Neural cell (in vitro differentiated cells): ENCODE measurements around the gene OBP2A. TPM values are rescaled to one million over a fixed set of nuclear protein-coding genes. Genes with fewer than 3 reads are reported as not detected.

ENCODE experiments used
- H2AFZ ChIP-seq: fragments of 200-600, 300-800 bp; sonication (generic), shearing (Covaris generic); 2 replicates; pipeline ENCODE4 v1.6.0; 2014; ENCODE audit warnings: low read depth, mild to moderate bottlenecking, antibody characterized with exemption, low read length, moderate library complexity
- H3F3A ChIP-seq: fragments of 200-600 bp; shearing (Covaris generic); 2 replicates; pipeline ENCODE4 v1.6.1; 2016; ENCODE audit warnings: mild to moderate bottlenecking, moderate library complexity, mixed read lengths, antibody characterized with exemption, low read length; ENCODE audit not compliant: insufficient read depth, poor library complexity, severe bottlenecking
- H3K27ac ChIP-seq: fragments of 200-600, 300-800 bp; sonication (generic), shearing (Covaris generic); 2 replicates; pipeline ENCODE4 v1.5.1; 2014; ENCODE audit warnings: mild to moderate bottlenecking, low read length, moderate library complexity
- H3K27me3 ChIP-seq: fragments of 300-800, 200-600 bp; sonication (generic), shearing (Covaris generic); 2 replicates; pipeline ENCODE4 v1.6.0; 2014; ENCODE audit warnings: mild to moderate bottlenecking, low read depth, low read length, moderate library complexity; ENCODE audit not compliant: insufficient read depth
- H3K36me3 ChIP-seq: fragments of 300-800, 200-600 bp; sonication (generic), shearing (Covaris generic); 2 replicates; pipeline ENCODE4 v1.5.1; 2014; ENCODE audit warnings: mild to moderate bottlenecking, antibody characterized with exemption, low read length, moderate library complexity; ENCODE audit not compliant: insufficient read depth
- H3K4me2 ChIP-seq: fragments of 300-800, 200-600 bp; sonication (generic), shearing (Covaris generic); 2 replicates; pipeline ENCODE4 v1.6.0; 2014; ENCODE audit warnings: mild to moderate bottlenecking, low read length
- H3K4me3 ChIP-seq: fragments of 300-800, 200-600 bp; sonication (generic), shearing (Covaris generic); 2 replicates; pipeline ENCODE4 v1.5.1; 2014; ENCODE audit warnings: mild to moderate bottlenecking, low read length, moderate library complexity
- H3K79me2 ChIP-seq: fragments of 200-600 bp; shearing (Covaris generic); replicated peaks from 2 replicates; pipeline ENCODE4 v1.6.0; 2014; ENCODE audit warnings: mild to moderate bottlenecking, low read length, moderate library complexity; ENCODE audit not compliant: insufficient read depth
- H3K9ac ChIP-seq: fragments of 300-800, 200-600 bp; sonication (generic), shearing (Covaris generic); 2 replicates; pipeline ENCODE4 v1.6.1; 2016; ENCODE audit warnings: mild to moderate bottlenecking, low read length, mixed read lengths
- H3K9me2 ChIP-seq: fragments of 200-600 bp; shearing (Covaris generic); 2 replicates; pipeline ENCODE4 v1.6.1; 2016; ENCODE audit warnings: mild to moderate bottlenecking, low read length, mixed read lengths; ENCODE audit not compliant: insufficient read depth
- H3K9me3 ChIP-seq: fragments of 200-600, 300-800 bp; sonication (generic), shearing (Covaris generic); 2 replicates; pipeline ENCODE4 v1.6.1; 2016; ENCODE audit warnings: mild to moderate bottlenecking, mixed run types, low read length, moderate library complexity, mixed read lengths
- H4K20me1 ChIP-seq: fragments of 200-600 bp; shearing (Covaris generic); 2 replicates; pipeline ENCODE4 v1.6.1; 2016; ENCODE audit warnings: mild to moderate bottlenecking, mixed run types; ENCODE audit not compliant: insufficient read depth
- CTCF ChIP-seq: fragments of 450-650 bp; IDR thresholded peaks from 2 replicates; pipeline ENCODE4 v1.5.1; 2014; ENCODE audit warnings: antibody characterized with exemption, mild to moderate bottlenecking, moderate library complexity; ENCODE audit not compliant: poor library complexity, severe bottlenecking
- EP300 ChIP-seq: fragments of 450-650 bp; conservative IDR thresholded peaks from 2 replicates; pipeline ENCODE4 v1.6.1; 2014; ENCODE audit warnings: antibody characterized with exemption, mild to moderate bottlenecking, moderate library complexity; ENCODE audit not compliant: poor library complexity, severe bottlenecking
- EZH2 ChIP-seq: fragments of 200-600, 300-800 bp; shearing (Covaris generic), sonication (generic); IDR thresholded peaks from 2 replicates; pipeline ENCODE4 v1.6.1; 2014; ENCODE audit warnings: antibody characterized with exemption, low read length, borderline replicate concordance, mild to moderate bottlenecking; ENCODE audit not compliant: insufficient read depth, poor library complexity, severe bottlenecking
- MXI1 ChIP-seq: fragments of 450-650 bp; conservative IDR thresholded peaks from 2 replicates; pipeline ENCODE4 v1.6.1; 2014; ENCODE audit warnings: antibody characterized with exemption, mild to moderate bottlenecking; ENCODE audit not compliant: poor library complexity, severe bottlenecking
- POLR2AphosphoS5 ChIP-seq: IDR thresholded peaks from 2 replicates; pipeline ENCODE4 v1.6.1; 2012
- RAD21 ChIP-seq: fragments of 450-650 bp; conservative IDR thresholded peaks from 2 replicates; pipeline ENCODE4 v1.6.1; 2014; ENCODE audit warnings: antibody characterized with exemption, mild to moderate bottlenecking, moderate library complexity
- REST ChIP-seq: IDR thresholded peaks from 2 replicates; pipeline ENCODE4 v1.6.1; 2012; ENCODE audit warnings: borderline replicate concordance
- SMC3 ChIP-seq: fragments of 450-650 bp; conservative IDR thresholded peaks from 2 replicates; pipeline ENCODE4 v1.6.1; 2014; ENCODE audit warnings: antibody characterized with exemption, mild to moderate bottlenecking, moderate library complexity; ENCODE audit not compliant: poor library complexity
- TAF1 ChIP-seq: IDR thresholded peaks from 2 replicates; pipeline ENCODE4 v1.6.1; 2012; ENCODE audit warnings: low read depth
- polyA plus RNA-seq: library from polyadenylated mRNA; depleted of rRNA; stranded (reverse); fragments of >200 nt; gene quantifications from 2 replicates; pipeline ENCODE4 v1.2.3, GENCODE V29; 2014

Gene OBP2A
- polyA plus RNA-seq, 1 donor from 2014 or later = not detected

GRCh38 chr9:135530146-135530545 is 15.8 kb upstream of the OBP2A start:
- TF ChIP-seq RAD21 = no peak
- TF ChIP-seq POLR2AphosphoS5 = no peak
- no peak for TF ChIP-seq EZH2
- TF ChIP-seq TAF1 = no peak
- no peak for TF ChIP-seq EP300
- TF ChIP-seq SMC3 = no peak
- no peak for TF ChIP-seq REST
- no peak for TF ChIP-seq MXI1
- no peak for TF ChIP-seq CTCF
- Histone ChIP-seq H3K27me3 (no peaks in the 10 kb centered on the region), H4K20me1 (no peaks in the 10 kb centered on the region), H3K9me3 (no peaks in the 10 kb centered on the region), H3F3A (no peaks in the 10 kb centered on the region), H3K4me2 (no peak overlapping the region), H3K9me2 (no peaks in the 10 kb centered on the region), H3K4me3 (no peak overlapping the region), H3K27ac (no peak overlapping the region), H2AFZ (no peak overlapping the region), H3K79me2 (no peaks in the 10 kb centered on the region), H3K9ac (no peak overlapping the region), H3K36me3 (no peaks in the 10 kb centered on the region)

GRCh38 chr9:135531096-135531495 is 14.8 kb upstream of the OBP2A start:
- TF ChIP-seq TAF1 = no peak
- no peak for TF ChIP-seq SMC3
- TF ChIP-seq MXI1 = no peak
- no peak for TF ChIP-seq POLR2AphosphoS5
- TF ChIP-seq EZH2 = no peak
- TF ChIP-seq RAD21 = no peak
- no peak for TF ChIP-seq EP300
- no peak for TF ChIP-seq REST
- no peak for TF ChIP-seq CTCF
- no peak overlapping the region for H3K4me2 ChIP-seq
- H3K79me2 ChIP-seq = no peaks in the 10 kb centered on the region
- H2AFZ ChIP-seq = no peak overlapping the region
- no peaks in the 10 kb centered on the region for H3K9me3 ChIP-seq
- H3F3A ChIP-seq = no peaks in the 10 kb centered on the region
- no peak overlapping the region for H3K27ac ChIP-seq
- H3K9me2 ChIP-seq = no peaks in the 10 kb centered on the region
- H3K4me3 ChIP-seq = no peak overlapping the region
- no peaks in the 10 kb centered on the region for H4K20me1 ChIP-seq
- H3K9ac ChIP-seq = no peak overlapping the region
- H3K27me3 ChIP-seq = no peaks in the 10 kb centered on the region
- H3K36me3 ChIP-seq = no peaks in the 10 kb centered on the region
